Prostate gland (tissue), 2 donors: ENCODE results near the gene TCP1.

ENCODE experiments used
- POLR2A ChIP-seq: fragments of 450-650 bp; IDR thresholded peaks from one replicate; pipeline ENCODE4 v1.6.1; 2016; ENCODE audit warnings: antibody characterized with exemption, mild to moderate bottlenecking
- TF ChIP-seq, protein P1 (sequence below), 4 experiments: fragments of 200-600 bp in 2 of 4; fragments of 450-650 bp in 2 of 4; sonication (generic) in 2 of 4; IDR thresholded peaks; 1 replicate in 3 of 4; 2 replicates in 1 of 4; pipeline ENCODE4 v1.5.1; 2016 to 2019; ENCODE audit warnings: antibody characterized with exemption in 4 of 4, mild to moderate bottlenecking in 2 of 4, moderate library complexity in 2 of 4

DNA sequence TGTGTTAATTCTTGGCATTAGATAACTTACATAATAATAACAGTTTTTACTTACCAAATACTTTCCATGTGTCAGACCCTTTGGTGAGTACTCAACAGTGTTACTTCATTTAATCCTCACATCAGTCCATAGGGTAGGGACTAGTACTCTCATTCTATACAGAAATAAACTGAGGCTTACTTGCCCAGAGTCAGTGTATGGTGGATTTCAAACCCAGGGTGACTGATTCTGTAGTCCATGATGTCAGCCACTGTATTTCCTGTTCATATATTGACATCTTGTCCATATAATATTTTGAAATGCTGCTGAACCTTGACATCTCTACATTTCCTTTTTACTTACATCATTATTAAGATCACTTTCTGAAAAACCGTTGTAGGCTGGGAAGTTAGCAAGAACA is 8.2 kb upstream of the TCP1 start:
- TF ChIP-seq, protein P1, sequence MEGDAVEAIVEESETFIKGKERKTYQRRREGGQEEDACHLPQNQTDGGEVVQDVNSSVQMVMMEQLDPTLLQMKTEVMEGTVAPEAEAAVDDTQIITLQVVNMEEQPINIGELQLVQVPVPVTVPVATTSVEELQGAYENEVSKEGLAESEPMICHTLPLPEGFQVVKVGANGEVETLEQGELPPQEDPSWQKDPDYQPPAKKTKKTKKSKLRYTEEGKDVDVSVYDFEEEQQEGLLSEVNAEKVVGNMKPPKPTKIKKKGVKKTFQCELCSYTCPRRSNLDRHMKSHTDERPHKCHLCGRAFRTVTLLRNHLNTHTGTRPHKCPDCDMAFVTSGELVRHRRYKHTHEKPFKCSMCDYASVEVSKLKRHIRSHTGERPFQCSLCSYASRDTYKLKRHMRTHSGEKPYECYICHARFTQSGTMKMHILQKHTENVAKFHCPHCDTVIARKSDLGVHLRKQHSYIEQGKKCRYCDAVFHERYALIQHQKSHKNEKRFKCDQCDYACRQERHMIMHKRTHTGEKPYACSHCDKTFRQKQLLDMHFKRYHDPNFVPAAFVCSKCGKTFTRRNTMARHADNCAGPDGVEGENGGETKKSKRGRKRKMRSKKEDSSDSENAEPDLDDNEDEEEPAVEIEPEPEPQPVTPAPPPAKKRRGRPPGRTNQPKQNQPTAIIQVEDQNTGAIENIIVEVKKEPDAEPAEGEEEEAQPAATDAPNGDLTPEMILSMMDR (IDR thresholded peaks at IDR 0.05): no peak
- no peak for TF ChIP-seq POLR2A
